Keratinocyte (primary cell): Measurements from ENCODE around the gene SHC1.

ENCODE experiments used
- CTCF ChIP-seq, 3 experiments: IDR thresholded peaks in 1 of 3; conservative IDR thresholded peaks in 1 of 3; optimal IDR thresholded peaks in 1 of 3; 2 replicates in 2 of 3; 3 replicates in 1 of 3; pipeline versions ENCODE3 to v1.5.1; 2011; ENCODE audit warnings: low read length in 3 of 3, mild to moderate bottlenecking in 3 of 3, moderate library complexity in 2 of 3, control low read depth in 1 of 3, inconsistent platforms in 1 of 3; ENCODE audit not compliant: insufficient read depth in 2 of 3; ENCODE audit errors: extremely low read depth in 1 of 3
- EZH2 ChIP-seq: IDR thresholded peaks from one replicate; pipeline ENCODE4 v1.6.1; 2012; ENCODE audit warnings: inconsistent platforms, mild to moderate bottlenecking, low read length, moderate library complexity

- TF ChIP-seq CTCF (optimal IDR thresholded peaks at IDR 0.05 in 1 of 3, IDR thresholded peaks at IDR 0.05 in 1 of 3, conservative IDR thresholded peaks at IDR 0.05 in 1 of 3; ENCODE audit: extremely low read depth in 1 of 3, insufficient read depth in 2 of 3, low read length in 3 of 3) (no peak), EZH2 (no peak)
These were observed 29.8 kb upstream of the SHC1 start for GRCh38 chr1:155000411-155000725.
